ENCODE measurements around the gene ZNRF2.
A peak's percentile ranks its signal among the peaks of the same experiment; 100 is the strongest.

ZNRF2 gene

DNA sequence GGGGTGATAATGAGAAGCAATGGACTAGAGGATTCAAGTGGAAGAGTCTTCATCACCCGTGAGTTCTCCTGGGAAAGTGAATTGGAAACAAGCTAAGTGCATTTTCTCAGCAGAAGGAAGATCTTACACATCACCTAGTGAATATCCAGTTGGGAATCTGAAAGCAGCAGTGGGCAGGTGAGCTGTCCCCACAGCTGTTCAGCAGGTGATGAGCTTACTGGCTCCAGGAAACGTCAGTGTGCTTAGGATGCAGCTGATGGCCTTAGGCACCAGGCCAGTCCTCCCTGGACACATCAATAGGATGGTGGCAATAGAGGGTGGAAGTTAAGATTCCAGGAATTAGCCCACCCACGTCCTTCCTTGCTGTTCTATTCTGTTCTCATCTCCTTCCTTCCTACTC is 127.5 kb downstream of the ZNRF2 start:
- no peak for DNase-seq

DNA sequence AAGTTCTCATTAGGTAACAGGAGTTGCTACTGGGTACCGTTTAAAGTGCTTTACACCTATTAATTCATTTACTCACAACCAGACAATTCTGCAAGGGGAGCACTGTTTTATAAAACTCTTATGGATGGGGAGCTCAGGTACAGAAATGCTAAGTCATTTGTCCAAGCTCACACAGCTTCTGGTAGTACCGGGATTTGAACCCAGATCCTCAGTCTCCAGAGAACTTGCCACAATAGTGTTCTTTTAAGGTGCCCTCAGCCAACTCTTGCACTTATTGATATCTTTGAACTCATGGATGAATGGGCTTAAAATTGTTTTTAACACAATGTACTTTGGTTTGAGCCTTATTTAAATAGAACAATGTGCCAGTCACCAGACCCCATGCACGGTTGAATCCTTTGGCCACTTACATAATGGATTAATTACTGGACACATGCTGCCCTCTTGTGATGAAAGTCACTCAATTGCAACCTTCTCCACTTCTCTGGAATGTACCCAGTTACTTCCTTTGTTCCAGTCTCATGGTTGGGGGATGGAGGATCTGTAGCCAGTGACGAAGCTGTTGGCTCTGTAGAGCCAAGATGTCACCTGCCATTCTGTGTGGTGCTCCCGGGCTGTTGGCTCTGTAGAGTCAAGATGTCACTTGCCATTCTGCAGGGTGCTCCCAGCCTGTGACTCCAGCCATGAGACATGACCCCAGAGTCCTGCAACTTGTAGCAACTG is 128.5 kb downstream of the ZNRF2 start:
- H3K27ac ChIP-seq (ENCODE audit: low read length): no peak overlapping the region
- no peaks in the 10 kb centered on the region for H3K36me3 ChIP-seq (replicated peaks; ENCODE audit: insufficient read depth, low read length)
- H3K9ac ChIP-seq (ENCODE audit: low read length): no peak overlapping the region
- no peaks in the 10 kb centered on the region for H3K9me2 ChIP-seq (replicated peaks; ENCODE audit: insufficient read depth, low read length)
- no peaks in the 10 kb centered on the region for H3F3A ChIP-seq (ENCODE audit: insufficient read depth, low read length)
- H3K27me3 ChIP-seq (replicated peaks; ENCODE audit: insufficient read depth, low read length): no peaks in the 10 kb centered on the region
- H3K9me3 ChIP-seq (replicated peaks; ENCODE audit: insufficient read depth, low read length): no peaks in the 10 kb centered on the region
- H2AFZ ChIP-seq (ENCODE audit: low read length): no peak overlapping the region
- DNase-seq: peak; percentile 40
- H4K20me1 ChIP-seq (ENCODE audit: insufficient read depth, low read length): no peaks in the 10 kb centered on the region
- no peak overlapping the region for H3K4me2 ChIP-seq (ENCODE audit: low read depth, low read length)
- H3K79me2 ChIP-seq (ENCODE audit: low read length): no peaks in the 10 kb centered on the region
- TF ChIP-seq EZH2phosphoT487 (IDR thresholded peaks at IDR 0.05; ENCODE audit: low read length) (no peak), EZH2 (optimal IDR thresholded peaks at IDR 0.05; ENCODE audit: low read depth, low read length) (no peak)
- TF ChIP-seq, protein P1, sequence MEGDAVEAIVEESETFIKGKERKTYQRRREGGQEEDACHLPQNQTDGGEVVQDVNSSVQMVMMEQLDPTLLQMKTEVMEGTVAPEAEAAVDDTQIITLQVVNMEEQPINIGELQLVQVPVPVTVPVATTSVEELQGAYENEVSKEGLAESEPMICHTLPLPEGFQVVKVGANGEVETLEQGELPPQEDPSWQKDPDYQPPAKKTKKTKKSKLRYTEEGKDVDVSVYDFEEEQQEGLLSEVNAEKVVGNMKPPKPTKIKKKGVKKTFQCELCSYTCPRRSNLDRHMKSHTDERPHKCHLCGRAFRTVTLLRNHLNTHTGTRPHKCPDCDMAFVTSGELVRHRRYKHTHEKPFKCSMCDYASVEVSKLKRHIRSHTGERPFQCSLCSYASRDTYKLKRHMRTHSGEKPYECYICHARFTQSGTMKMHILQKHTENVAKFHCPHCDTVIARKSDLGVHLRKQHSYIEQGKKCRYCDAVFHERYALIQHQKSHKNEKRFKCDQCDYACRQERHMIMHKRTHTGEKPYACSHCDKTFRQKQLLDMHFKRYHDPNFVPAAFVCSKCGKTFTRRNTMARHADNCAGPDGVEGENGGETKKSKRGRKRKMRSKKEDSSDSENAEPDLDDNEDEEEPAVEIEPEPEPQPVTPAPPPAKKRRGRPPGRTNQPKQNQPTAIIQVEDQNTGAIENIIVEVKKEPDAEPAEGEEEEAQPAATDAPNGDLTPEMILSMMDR (IDR thresholded peaks at IDR 0.05; ENCODE audit: low read length): peak; percentile 60
- H3K4me3 ChIP-seq (ENCODE audit: low read length): no peak overlapping the region
- H3K4me1 ChIP-seq (ENCODE audit: low read length): peaks cover 12% of the 10 kb centered on the region

More for the DNA sequence above, 127.5 kb downstream of the ZNRF2 start:
- Histone ChIP-seq H3K36me3 (replicated peaks; ENCODE audit: insufficient read depth, low read length) (no peaks in the 10 kb centered on the region), H3K9me2 (replicated peaks; ENCODE audit: insufficient read depth, low read length) (no peaks in the 10 kb centered on the region), H3K4me1 (ENCODE audit: low read length) (peaks cover 12% of the 10 kb centered on the region), H3K27ac (ENCODE audit: low read length) (no peak overlapping the region), H3K9ac (ENCODE audit: low read length) (no peak overlapping the region), H3K4me3 (ENCODE audit: low read length) (no peak overlapping the region), H3K27me3 (replicated peaks; ENCODE audit: insufficient read depth, low read length) (no peaks in the 10 kb centered on the region), H3K79me2 (ENCODE audit: low read length) (no peaks in the 10 kb centered on the region), H2AFZ (ENCODE audit: low read length) (no peak overlapping the region), H3K4me2 (ENCODE audit: low read depth, low read length) (no peak overlapping the region), H3F3A (ENCODE audit: insufficient read depth, low read length) (no peaks in the 10 kb centered on the region), H3K9me3 (replicated peaks; ENCODE audit: insufficient read depth, low read length) (no peaks in the 10 kb centered on the region), H4K20me1 (ENCODE audit: insufficient read depth, low read length) (no peaks in the 10 kb centered on the region)
- TF ChIP-seq, protein P1 (IDR thresholded peaks at IDR 0.05; ENCODE audit: low read length): no peak
- TF ChIP-seq EZH2phosphoT487 (IDR thresholded peaks at IDR 0.05; ENCODE audit: low read length) (no peak), EZH2 (optimal IDR thresholded peaks at IDR 0.05; ENCODE audit: low read depth, low read length) (no peak)

DNA sequence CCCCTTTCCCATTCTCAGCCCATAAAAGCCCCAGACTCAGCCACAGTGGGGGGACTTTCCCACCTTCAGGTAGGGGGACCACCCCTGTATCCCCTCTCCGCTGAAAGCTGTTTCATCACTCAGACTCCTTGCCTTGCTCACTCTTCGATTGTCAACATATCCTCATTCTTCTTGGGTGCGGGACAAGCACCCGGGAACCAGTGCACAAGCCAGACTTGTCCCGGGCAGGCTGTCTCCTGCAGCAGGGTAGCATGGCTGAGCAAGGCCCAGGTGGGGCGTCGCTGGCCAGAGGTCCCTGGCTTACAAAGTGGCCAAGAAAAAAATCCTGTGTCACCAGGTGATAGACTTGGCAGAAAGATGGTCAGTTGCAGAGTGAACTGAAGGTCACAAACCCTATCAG is 129.5 kb downstream of the ZNRF2 start:
- no peak overlapping the region for H3K4me2 ChIP-seq (ENCODE audit: low read depth, low read length)
- no peak overlapping the region for H3K9ac ChIP-seq (ENCODE audit: low read length)
- TF ChIP-seq, protein P1 (IDR thresholded peaks at IDR 0.05; ENCODE audit: low read length): no peak
- TF ChIP-seq EZH2phosphoT487 (IDR thresholded peaks at IDR 0.05; ENCODE audit: low read length) (no peak), EZH2 (optimal IDR thresholded peaks at IDR 0.05; ENCODE audit: low read depth, low read length) (no peak)
- H3K9me2 ChIP-seq (replicated peaks; ENCODE audit: insufficient read depth, low read length): no peaks in the 10 kb centered on the region
- no peak overlapping the region for H3K4me3 ChIP-seq (ENCODE audit: low read length)
- no peaks in the 10 kb centered on the region for H3F3A ChIP-seq (ENCODE audit: insufficient read depth, low read length)
- no peak for DNase-seq
- no peak overlapping the region for H2AFZ ChIP-seq (ENCODE audit: low read length)
- no peaks in the 10 kb centered on the region for H4K20me1 ChIP-seq (ENCODE audit: insufficient read depth, low read length)
- H3K27me3 ChIP-seq (replicated peaks; ENCODE audit: insufficient read depth, low read length): no peaks in the 10 kb centered on the region
- H3K36me3 ChIP-seq (replicated peaks; ENCODE audit: insufficient read depth, low read length): no peaks in the 10 kb centered on the region
- no peak overlapping the region for H3K27ac ChIP-seq (ENCODE audit: low read length)
- H3K79me2 ChIP-seq (ENCODE audit: low read length): no peaks in the 10 kb centered on the region
- H3K4me1 ChIP-seq (ENCODE audit: low read length): peaks cover 12% of the 10 kb centered on the region
- H3K9me3 ChIP-seq (replicated peaks; ENCODE audit: insufficient read depth, low read length): no peaks in the 10 kb centered on the region
